ENCODE data around the gene SNRNP27.

DNA sequence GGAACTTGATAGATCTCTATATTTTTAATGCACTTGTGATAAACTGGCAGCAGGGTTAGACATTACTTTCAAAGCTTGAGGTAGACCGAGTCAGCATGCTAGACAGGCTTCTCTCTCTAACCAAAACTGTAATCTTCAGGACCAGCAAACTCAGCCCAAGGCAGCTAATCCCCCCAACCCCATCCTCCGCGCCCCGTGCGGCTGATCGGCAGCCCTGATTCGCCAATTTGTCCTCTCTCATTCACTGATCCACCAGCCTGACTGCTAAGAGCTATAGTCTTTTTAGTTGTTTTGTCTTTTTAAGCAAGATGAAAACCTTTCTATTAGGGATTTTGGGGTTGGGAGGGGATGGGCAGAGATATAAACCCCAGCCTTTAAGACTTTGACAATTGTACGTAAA is 46.9 kb downstream of the SNRNP27 start:
- no peak for TF ChIP-seq EP300 (IDR thresholded peaks at IDR 0.05; ENCODE audit: low read length)
- no peak for TF ChIP-seq POLR2A (conservative IDR thresholded peaks at IDR 0.05)
- TF ChIP-seq, protein P1, sequence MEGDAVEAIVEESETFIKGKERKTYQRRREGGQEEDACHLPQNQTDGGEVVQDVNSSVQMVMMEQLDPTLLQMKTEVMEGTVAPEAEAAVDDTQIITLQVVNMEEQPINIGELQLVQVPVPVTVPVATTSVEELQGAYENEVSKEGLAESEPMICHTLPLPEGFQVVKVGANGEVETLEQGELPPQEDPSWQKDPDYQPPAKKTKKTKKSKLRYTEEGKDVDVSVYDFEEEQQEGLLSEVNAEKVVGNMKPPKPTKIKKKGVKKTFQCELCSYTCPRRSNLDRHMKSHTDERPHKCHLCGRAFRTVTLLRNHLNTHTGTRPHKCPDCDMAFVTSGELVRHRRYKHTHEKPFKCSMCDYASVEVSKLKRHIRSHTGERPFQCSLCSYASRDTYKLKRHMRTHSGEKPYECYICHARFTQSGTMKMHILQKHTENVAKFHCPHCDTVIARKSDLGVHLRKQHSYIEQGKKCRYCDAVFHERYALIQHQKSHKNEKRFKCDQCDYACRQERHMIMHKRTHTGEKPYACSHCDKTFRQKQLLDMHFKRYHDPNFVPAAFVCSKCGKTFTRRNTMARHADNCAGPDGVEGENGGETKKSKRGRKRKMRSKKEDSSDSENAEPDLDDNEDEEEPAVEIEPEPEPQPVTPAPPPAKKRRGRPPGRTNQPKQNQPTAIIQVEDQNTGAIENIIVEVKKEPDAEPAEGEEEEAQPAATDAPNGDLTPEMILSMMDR (IDR thresholded peaks at IDR 0.05 in 2 of 3, conservative IDR thresholded peaks at IDR 0.05 in 1 of 3; ENCODE audit: insufficient read depth in 2 of 3, low read depth in 1 of 3, low read length in 3 of 3): no peak
- no peak for TF ChIP-seq FOS (IDR thresholded peaks at IDR 0.05; ENCODE audit: extremely low read depth, insufficient read length)
- TF ChIP-seq XRCC5 (IDR thresholded peaks at IDR 0.05; ENCODE audit: low read depth, low read length): no peak
- TF ChIP-seq GATA2 (CRISPR knock-in tag; IDR thresholded peaks at IDR 0.05): no peak
